Frontal cortex (tissue), 4 donors: ENCODE results near the gene HCK. TPM values are rescaled to one million over a fixed set of nuclear protein-coding genes. Genes with fewer than 3 reads are reported as not detected.
A peak's percentile ranks its signal among the peaks of the same experiment; 100 is the strongest.

ENCODE experiments used
- DNase-seq, 2 donors: peaks; one replicate each; pipeline ENCODE4 v3.0.0; 2012; ENCODE audit warnings: low spot score in 2 of 2
- FAIRE-seq: peaks from 2 replicates; lab custom pipeline; 2012; peaks lifted over from hg19 to GRCh38; lab: Jason Lieb, UNC
- total RNA-seq: library from RNA; depleted of rRNA; stranded (reverse); fragments of >200 nt; gene quantifications from one replicate; pipeline ENCODE4 v1.2.3, GENCODE V29; 2014
- donor health status: control.
- donor health status: control.
- donor health status: control.

The HCK gene
- total RNA-seq, 1 donor from 2014 or later, result 2.9 TPM

- DNase-seq (no peak), FAIRE-seq (no peak)
These were observed 1.6 kb downstream of the HCK start for GRCh38 chr20:32053648-32054047.

GRCh38 chr20:32056708-32057483 is 4.9 kb downstream of the HCK start:
- DNase-seq (no peak), FAIRE-seq (no peak)

- FAIRE-seq (no peak), DNase-seq (no peak)
These were observed 5.7 kb downstream of the HCK start for GRCh38 chr20:32057656-32058184.

GRCh38 chr20:32059189-32059588 is 7.1 kb downstream of the HCK start:
- DNase-seq (no peak), FAIRE-seq (no peak)

GRCh38 chr20:32062776-32063170 is 10.7 kb downstream of the HCK start:
- FAIRE-seq (no peak), DNase-seq (no peak)

- FAIRE-seq (no peak), DNase-seq (no peak)
These were observed 11.7 kb downstream of the HCK start for GRCh38 chr20:32063695-32064094.

GRCh38 chr20:32064667-32065066 is 12.6 kb downstream of the HCK start:
- DNase-seq (no peak), FAIRE-seq (no peak)

GRCh38 chr20:32067234-32067821 is 15.3 kb downstream of the HCK start:
- no peak for FAIRE-seq
- no peak for DNase-seq

GRCh38 chr20:32068174-32068573 is 16.1 kb downstream of the HCK start:
- peak; percentile 53 for FAIRE-seq

GRCh38 chr20:32069711-32070110 is 17.7 kb downstream of the HCK start:
- DNase-seq, result no peak
- FAIRE-seq, result no peak

More at GRCh38 chr20:32068174-32068573, 16.1 kb downstream of the HCK start:
- DNase-seq, result no peak

GRCh38 chr20:32070282-32070681 is 18.2 kb downstream of the HCK start:
- DNase-seq, result no peak
- FAIRE-seq, result no peak

- FAIRE-seq, result no peak
- no peak for DNase-seq
These were observed 18.7 kb downstream of the HCK start for GRCh38 chr20:32070690-32071213.

GRCh38 chr20:32071395-32072167 is 19.5 kb downstream of the HCK start:
- no peak for FAIRE-seq
- no peak for DNase-seq

- FAIRE-seq (no peak), DNase-seq (no peak)
These were observed 20.2 kb downstream of the HCK start for GRCh38 chr20:32072168-32072750.

- FAIRE-seq (no peak), DNase-seq (no peak)
These were observed 23.5 kb downstream of the HCK start for GRCh38 chr20:32075534-32075933.

- no peak for DNase-seq
- FAIRE-seq, result no peak
These were observed 25.1 kb downstream of the HCK start for GRCh38 chr20:32077190-32077589.

- DNase-seq, result no peak
These were observed 26.3 kb downstream of the HCK start for GRCh38 chr20:32078322-32078721.

GRCh38 chr20:32078791-32079190 is 26.7 kb downstream of the HCK start:
- DNase-seq (no peak), FAIRE-seq (no peak)

More at GRCh38 chr20:32078322-32078721, 26.3 kb downstream of the HCK start:
- FAIRE-seq, result no peak

GRCh38 chr20:32079655-32080109 is 27.6 kb downstream of the HCK start:
- no peak for DNase-seq
- FAIRE-seq, result no peak

GRCh38 chr20:32080783-32081182 is 28.7 kb downstream of the HCK start:
- DNase-seq (no peak), FAIRE-seq (no peak)
